GM12872 (cell line): ENCODE data around the gene MCF2L.

Source experiments
- TF ChIP-seq, protein P1 (sequence below): IDR thresholded peaks from 3 replicates; pipeline ENCODE4 v1.5.1; 2011; ENCODE audit warnings: low read depth, mild to moderate bottlenecking, low read length, moderate library complexity; ENCODE audit not compliant: insufficient read depth

The MCF2L gene

DNA sequence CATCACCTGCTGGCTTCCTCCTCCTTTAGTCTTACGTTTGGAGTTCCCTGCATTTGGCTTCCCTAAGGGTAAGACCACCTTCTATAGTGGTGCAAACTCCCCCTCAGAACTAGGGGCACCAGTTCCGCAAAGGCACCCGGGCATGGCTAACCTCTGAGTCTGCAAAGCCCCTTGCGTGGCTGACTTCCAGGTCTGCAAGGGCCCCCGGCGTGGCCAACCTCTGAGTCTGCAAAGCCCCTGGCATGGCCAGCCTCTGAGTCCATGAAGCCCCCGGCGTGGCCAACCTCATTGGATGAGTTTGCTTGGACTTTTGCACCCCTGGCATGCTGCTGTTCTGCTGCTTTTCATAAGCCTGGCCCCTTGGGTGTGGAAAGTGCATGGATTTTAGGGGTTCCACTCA lies 5.1 kb downstream of the MCF2L start:
- TF ChIP-seq, protein P1, sequence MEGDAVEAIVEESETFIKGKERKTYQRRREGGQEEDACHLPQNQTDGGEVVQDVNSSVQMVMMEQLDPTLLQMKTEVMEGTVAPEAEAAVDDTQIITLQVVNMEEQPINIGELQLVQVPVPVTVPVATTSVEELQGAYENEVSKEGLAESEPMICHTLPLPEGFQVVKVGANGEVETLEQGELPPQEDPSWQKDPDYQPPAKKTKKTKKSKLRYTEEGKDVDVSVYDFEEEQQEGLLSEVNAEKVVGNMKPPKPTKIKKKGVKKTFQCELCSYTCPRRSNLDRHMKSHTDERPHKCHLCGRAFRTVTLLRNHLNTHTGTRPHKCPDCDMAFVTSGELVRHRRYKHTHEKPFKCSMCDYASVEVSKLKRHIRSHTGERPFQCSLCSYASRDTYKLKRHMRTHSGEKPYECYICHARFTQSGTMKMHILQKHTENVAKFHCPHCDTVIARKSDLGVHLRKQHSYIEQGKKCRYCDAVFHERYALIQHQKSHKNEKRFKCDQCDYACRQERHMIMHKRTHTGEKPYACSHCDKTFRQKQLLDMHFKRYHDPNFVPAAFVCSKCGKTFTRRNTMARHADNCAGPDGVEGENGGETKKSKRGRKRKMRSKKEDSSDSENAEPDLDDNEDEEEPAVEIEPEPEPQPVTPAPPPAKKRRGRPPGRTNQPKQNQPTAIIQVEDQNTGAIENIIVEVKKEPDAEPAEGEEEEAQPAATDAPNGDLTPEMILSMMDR = no peak

DNA sequence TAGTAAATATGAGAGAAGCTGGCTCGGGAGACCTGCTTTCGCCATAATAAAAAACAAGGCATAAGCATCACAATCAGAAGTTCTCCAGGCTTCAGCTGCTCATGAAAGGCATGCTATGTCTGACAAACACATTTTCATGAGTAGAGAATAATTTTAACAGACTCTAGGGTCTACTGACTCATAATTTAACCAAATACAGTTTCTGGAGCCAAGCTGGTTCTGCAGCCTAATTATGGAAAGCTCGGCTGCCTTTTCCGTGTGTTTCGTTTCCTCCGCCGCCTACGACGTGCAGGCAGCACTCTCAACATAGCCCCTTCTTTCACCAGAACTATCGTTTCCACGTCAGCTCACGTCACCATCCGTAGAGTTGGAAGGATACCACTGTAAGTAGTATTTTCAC lies 5.7 kb downstream of the MCF2L start:
- TF ChIP-seq, protein P1 = no peak

DNA sequence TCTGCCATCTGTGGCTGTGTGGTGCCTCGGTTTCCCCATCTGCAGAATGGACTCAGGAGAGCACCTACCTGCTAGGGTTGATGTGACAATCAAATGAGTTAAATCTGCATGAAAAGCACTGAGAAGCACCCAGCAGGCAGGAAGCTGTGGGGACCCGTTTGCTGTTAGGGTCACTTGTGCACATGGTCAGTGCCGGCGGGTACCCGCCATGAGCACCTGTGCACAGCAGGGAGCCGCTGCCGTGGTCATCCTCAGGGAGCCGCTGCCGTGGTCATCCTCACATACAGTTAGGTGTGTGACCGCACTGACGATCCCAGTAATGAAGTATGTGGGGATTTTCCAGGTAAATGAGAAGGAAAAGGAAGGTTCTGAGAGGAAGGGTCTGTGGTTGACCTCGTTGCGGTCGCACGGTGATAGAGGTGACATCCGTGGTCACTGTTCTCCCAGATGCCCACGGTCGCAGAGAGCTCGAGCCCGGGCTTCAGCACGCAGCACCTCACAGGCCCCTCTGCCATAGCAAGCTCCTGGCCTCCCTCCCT lies 6.5 kb downstream of the MCF2L start:
- TF ChIP-seq, protein P1 = no peak

DNA sequence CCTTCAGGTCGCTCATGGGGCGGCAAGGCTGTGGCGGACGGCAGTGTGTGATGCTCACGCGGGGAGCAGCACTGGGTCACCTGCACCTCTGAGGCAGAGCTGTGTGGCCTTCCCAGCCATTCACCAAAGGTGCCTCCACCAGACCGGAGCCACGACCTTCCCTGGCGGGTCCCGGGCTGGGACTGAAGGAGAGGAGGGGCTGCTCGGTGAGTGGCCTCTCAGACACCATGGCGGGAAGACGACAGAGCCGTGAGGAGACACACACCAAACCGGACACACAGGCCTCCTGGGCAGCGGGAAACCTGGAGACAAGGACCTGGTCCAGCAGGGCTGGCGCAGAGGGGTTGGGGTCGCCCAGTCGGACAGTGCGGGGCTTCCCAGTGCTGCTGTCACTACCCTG lies 7.5 kb downstream of the MCF2L start:
- TF ChIP-seq, protein P1 = no peak

DNA sequence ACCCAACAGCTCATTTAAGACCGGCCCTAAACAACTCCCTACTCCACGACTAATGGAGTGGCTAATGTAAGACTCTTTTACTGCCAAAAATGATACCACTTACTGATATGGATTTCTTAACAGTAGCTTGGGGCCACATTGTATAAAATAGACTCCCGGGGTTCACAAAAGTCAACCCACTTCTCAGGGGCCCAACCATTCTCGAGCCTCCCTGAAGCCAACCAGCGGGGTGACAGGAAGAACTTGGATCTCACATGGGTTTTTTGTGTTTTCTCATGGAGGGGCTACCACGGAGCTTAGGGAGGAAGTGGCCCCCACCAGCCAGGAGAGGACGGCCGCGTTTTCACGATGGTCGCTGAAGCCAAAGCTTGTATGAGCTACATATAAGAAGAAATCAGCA lies 8.1 kb downstream of the MCF2L start:
- TF ChIP-seq, protein P1 = no peak

DNA sequence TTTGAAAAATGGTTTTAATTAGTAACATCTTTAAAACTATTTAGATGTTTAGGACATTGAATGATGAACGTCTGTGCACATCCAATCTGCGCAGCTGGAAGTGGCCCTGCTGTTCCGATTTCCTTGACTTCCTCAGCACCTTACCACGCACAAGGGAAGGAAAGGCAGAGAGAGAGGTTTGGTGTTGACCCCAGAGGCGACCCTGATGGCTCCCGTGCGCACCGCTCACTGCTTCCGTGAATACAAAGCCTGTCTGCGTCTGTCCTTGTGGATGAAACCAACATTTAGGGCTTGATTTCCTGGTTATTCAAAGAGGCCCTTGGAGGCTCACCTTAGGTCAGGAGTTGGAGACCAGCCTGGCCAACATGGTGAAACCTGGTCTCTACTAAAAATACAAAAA lies 8.5 kb downstream of the MCF2L start:
- TF ChIP-seq, protein P1 = no peak

DNA sequence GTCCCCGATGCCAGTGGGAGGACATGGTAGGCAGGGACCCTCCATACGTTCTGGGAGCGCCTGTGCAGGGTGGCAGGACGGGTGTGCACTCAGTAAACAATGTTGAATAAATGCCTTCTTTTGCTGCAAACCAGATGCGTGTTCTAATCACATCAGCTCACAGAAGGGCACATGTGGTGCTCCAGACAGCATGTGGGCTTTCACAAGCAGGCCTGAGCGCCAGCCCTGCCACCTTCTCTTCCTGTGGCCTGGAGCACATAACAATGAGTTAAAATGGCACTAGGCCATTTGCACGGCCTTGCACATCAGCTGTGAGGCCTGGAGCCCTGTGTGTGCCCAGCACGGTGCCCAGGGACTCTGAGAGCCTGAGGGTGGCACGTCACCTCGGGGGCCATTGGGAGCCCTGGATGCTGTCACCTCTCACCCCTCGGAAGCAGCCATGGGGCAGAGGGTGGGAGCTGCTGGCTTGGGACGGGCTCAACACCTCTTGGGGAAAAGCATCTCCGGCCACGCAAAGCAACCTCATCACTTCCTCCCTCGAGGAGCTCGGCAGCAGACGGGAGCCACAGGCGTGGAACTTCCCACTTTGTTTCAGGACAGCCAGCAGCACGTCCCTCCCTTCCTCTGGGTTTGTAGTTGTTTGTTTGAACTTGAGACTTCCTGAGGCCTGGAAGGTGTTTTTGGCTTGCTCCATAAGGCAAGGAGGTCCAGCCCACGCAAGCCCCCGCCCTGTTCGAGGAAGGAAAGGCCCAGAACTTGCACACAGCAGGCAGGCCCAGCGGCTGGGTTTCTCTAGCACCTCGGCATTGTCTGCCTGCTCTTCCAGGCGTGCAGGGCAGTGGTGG lies 9.8 kb downstream of the MCF2L start:
- TF ChIP-seq, protein P1 = no peak
